OCI-LY3 (cell line): ENCODE measurements around the gene DECR2.

Experiments
- H2AFZ ChIP-seq: fragments of 200-600, 300-600 bp; shearing (Covaris generic); 2 replicates; pipeline ENCODE4 v1.6.0; 2014; ENCODE audit warnings: antibody characterized with exemption, low read depth, low read length
- H3K27ac ChIP-seq: fragments of 200-600, 300-600 bp; sonication (generic); 2 replicates; pipeline ENCODE4 v1.5.1; 2014; ENCODE audit warnings: mild to moderate bottlenecking, low read length, moderate library complexity, mixed read lengths
- H3K27me3 ChIP-seq: fragments of 200-600, 300-600 bp; sonication (generic); 2 replicates; pipeline ENCODE4 v1.6.1; 2014; ENCODE audit warnings: low read depth, low read length, mixed read lengths
- H3K36me3 ChIP-seq: fragments of 200-600, 300-600 bp; sonication (generic); replicated peaks from 2 replicates; pipeline ENCODE3; 2014; ENCODE audit warnings: low read depth, low read length, mixed read lengths
- H3K4me1 ChIP-seq: fragments of 300-600, 200-600 bp; sonication (generic); 2 replicates; pipeline ENCODE4 v1.6.1; 2014; ENCODE audit warnings: low read length, mixed read lengths
- H3K4me2 ChIP-seq: fragments of 200-600, 300-600 bp; sonication (generic); 2 replicates; pipeline ENCODE4 v1.6.1; 2014; ENCODE audit warnings: low read length, mixed read lengths
- H3K4me3 ChIP-seq: fragments of 300-600, 200-600 bp; sonication (generic); 2 replicates; pipeline ENCODE4 v1.5.1; 2014; ENCODE audit warnings: antibody characterized with exemption, mild to moderate bottlenecking, low read length, moderate library complexity
- H3K79me2 ChIP-seq: fragments of 300-600, 200-600 bp; shearing (Covaris generic); 2 replicates; pipeline ENCODE4 v1.6.1; 2014; ENCODE audit warnings: mild to moderate bottlenecking, low read length, mixed read lengths
- H3K9ac ChIP-seq: fragments of 300-600, 200-600 bp; shearing (Covaris generic); 2 replicates; pipeline ENCODE4 v1.6.0; 2014; ENCODE audit warnings: mild to moderate bottlenecking, low read length, moderate library complexity
- H3K9me3 ChIP-seq: fragments of 200-600, 300-600 bp; shearing (Covaris generic); 2 replicates; pipeline ENCODE4 v1.6.1; 2014; ENCODE audit warnings: low read length, mixed read lengths; ENCODE audit not compliant: insufficient read depth
- H4K20me1 ChIP-seq: fragments of 200-600, 300-600 bp; sonication (generic); 2 replicates; pipeline ENCODE4 v1.6.1; 2016; ENCODE audit warnings: low read length, mixed read lengths; ENCODE audit not compliant: insufficient read depth
- CTCF ChIP-seq: fragments of 200-600, 300-600 bp; sonication (generic); IDR thresholded peaks from 2 replicates; pipeline ENCODE4 v1.5.1; 2014; ENCODE audit warnings: antibody characterized with exemption, low read length, low read depth
- EZH2phosphoT487 ChIP-seq: fragments of 200-600 bp; shearing (Covaris generic); IDR thresholded peaks from 2 replicates; pipeline ENCODE4 v1.6.1; 2018; ENCODE audit warnings: antibody characterized with exemption, mixed run types, low read depth

The DECR2 gene

GRCh38 chr16:364595-365491, 36.8 kb upstream of the DECR2 start:
- H3K27me3 ChIP-seq: no peaks in the 10 kb centered on the region
- peaks cover 5% of the 10 kb centered on the region for H3K4me1 ChIP-seq
- no peaks in the 10 kb centered on the region; the same call in 1 of the 2 replicates for H4K20me1 ChIP-seq
- H3K9ac ChIP-seq: no peak overlapping the region
- no peak overlapping the region for H3K27ac ChIP-seq
- no peak overlapping the region for H3K4me3 ChIP-seq
- TF ChIP-seq EZH2phosphoT487 (no peak), CTCF (no peak)
- H3K36me3 ChIP-seq: peaks cover 17% of the 10 kb centered on the region
- peaks cover 5% of the 10 kb centered on the region; the same call in 1 of the 2 replicates for H3K79me2 ChIP-seq
- H2AFZ ChIP-seq: no peak overlapping the region
- H3K4me2 ChIP-seq: no peak overlapping the region
- H3K9me3 ChIP-seq: no peaks in the 10 kb centered on the region

- Histone ChIP-seq H2AFZ (no peak overlapping the region), H3K27me3 (no peaks in the 10 kb centered on the region), H3K4me2 (no peak overlapping the region), H3K9ac (no peak overlapping the region), H3K4me3 (no peak overlapping the region), H3K27ac (no peak overlapping the region), H4K20me1 (no peaks in the 10 kb centered on the region; the same call in 1 of the 2 replicates), H3K9me3 (no peaks in the 10 kb centered on the region), H3K36me3 (peaks cover 17% of the 10 kb centered on the region), H3K4me1 (peaks cover 13% of the 10 kb centered on the region), H3K79me2 (peaks cover 6% of the 10 kb centered on the region; the same call in 1 of the 2 replicates)
- TF ChIP-seq EZH2phosphoT487 (no peak), CTCF (no peak)
Observed at GRCh38 chr16:366476-366875, 35.2 kb upstream of the DECR2 start.

GRCh38 chr16:367333-367903, 34.3 kb upstream of the DECR2 start:
- H3K36me3 ChIP-seq: peaks cover 17% of the 10 kb centered on the region
- no peaks in the 10 kb centered on the region; the same call in 1 of the 2 replicates for H4K20me1 ChIP-seq
- H3K27me3 ChIP-seq: no peaks in the 10 kb centered on the region
- no peak overlapping the region for H3K4me3 ChIP-seq
- no peak overlapping the region for H3K9ac ChIP-seq
- no peaks in the 10 kb centered on the region for H3K9me3 ChIP-seq
- H3K79me2 ChIP-seq: peaks cover 6% of the 10 kb centered on the region; the same call in 1 of the 2 replicates
- H2AFZ ChIP-seq: no peak overlapping the region
- TF ChIP-seq CTCF: no peak
- no peak for TF ChIP-seq EZH2phosphoT487
- no peak overlapping the region for H3K4me2 ChIP-seq
- H3K4me1 ChIP-seq: peaks cover 13% of the 10 kb centered on the region
- no peak overlapping the region for H3K27ac ChIP-seq

- no peaks in the 10 kb centered on the region for H3K9me3 ChIP-seq
- H3K9ac ChIP-seq: no peak overlapping the region
- no peak overlapping the region for H3K27ac ChIP-seq
- H3K27me3 ChIP-seq: no peaks in the 10 kb centered on the region
- no peak overlapping the region for H3K4me3 ChIP-seq
- TF ChIP-seq CTCF (no peak), EZH2phosphoT487 (no peak)
- H3K4me2 ChIP-seq: no peak overlapping the region
- peaks cover 6% of the 10 kb centered on the region; the same call in 1 of the 2 replicates for H3K79me2 ChIP-seq
- peaks cover 13% of the 10 kb centered on the region for H3K4me1 ChIP-seq
- no peaks in the 10 kb centered on the region; the same call in 1 of the 2 replicates for H4K20me1 ChIP-seq
- H3K36me3 ChIP-seq: peaks cover 17% of the 10 kb centered on the region
- no peak overlapping the region for H2AFZ ChIP-seq
Observed at GRCh38 chr16:368388-369158, 33.1 kb upstream of the DECR2 start.
